Gastrocnemius medialis (tissue), 4 donors: Measurements from ENCODE around the gene EFEMP1.

ENCODE experiments used
- POLR2A ChIP-seq, 2 donors: fragments of 450-650 bp; IDR thresholded peaks; one replicate each; pipeline ENCODE4 v1.6.1; 2017; ENCODE audit warnings: antibody characterized with exemption in 2 of 2, mild to moderate bottlenecking in 2 of 2, moderate library complexity in 2 of 2
- TF ChIP-seq, protein P1 (sequence below), 5 experiments: fragments of 450-650 bp in 3 of 5; fragments of 200-600 bp in 2 of 5; sonication (generic) in 2 of 5; IDR thresholded peaks in 4 of 5; conservative IDR thresholded peaks in 1 of 5; 1 replicate in 4 of 5; 2 replicates in 1 of 5; pipeline ENCODE4 v1.5.1; 2016 to 2019; ENCODE audit warnings: antibody characterized with exemption in 5 of 5, mild to moderate bottlenecking in 3 of 5, moderate library complexity in 3 of 5

DNA sequence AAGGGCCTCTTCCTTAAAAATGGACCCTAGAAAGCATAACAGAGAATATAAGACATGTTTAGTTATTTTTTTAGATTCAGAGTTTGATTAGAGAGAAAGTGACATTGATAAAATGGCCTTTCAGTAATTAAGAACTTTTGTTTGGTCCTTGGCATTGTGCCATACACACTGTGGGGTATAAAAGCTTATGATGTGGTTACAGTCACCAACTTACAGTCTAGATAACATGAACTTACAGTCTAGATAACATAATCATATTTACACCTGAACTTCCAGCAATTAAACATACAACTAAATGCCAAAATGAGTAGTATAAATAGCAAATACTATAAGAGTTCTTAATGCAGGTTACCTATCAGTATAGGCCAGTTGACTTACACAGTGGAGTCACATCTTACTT, 25.6 kb upstream of the EFEMP1 start:
- TF ChIP-seq, protein P1, sequence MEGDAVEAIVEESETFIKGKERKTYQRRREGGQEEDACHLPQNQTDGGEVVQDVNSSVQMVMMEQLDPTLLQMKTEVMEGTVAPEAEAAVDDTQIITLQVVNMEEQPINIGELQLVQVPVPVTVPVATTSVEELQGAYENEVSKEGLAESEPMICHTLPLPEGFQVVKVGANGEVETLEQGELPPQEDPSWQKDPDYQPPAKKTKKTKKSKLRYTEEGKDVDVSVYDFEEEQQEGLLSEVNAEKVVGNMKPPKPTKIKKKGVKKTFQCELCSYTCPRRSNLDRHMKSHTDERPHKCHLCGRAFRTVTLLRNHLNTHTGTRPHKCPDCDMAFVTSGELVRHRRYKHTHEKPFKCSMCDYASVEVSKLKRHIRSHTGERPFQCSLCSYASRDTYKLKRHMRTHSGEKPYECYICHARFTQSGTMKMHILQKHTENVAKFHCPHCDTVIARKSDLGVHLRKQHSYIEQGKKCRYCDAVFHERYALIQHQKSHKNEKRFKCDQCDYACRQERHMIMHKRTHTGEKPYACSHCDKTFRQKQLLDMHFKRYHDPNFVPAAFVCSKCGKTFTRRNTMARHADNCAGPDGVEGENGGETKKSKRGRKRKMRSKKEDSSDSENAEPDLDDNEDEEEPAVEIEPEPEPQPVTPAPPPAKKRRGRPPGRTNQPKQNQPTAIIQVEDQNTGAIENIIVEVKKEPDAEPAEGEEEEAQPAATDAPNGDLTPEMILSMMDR (IDR thresholded peaks at IDR 0.05 in 4 of 5, conservative IDR thresholded peaks at IDR 0.05 in 1 of 5), result no peak
- TF ChIP-seq POLR2A (IDR thresholded peaks at IDR 0.05), result no peak
